Measurements from ENCODE around the gene TRERF1.

TRERF1 gene

DNA sequence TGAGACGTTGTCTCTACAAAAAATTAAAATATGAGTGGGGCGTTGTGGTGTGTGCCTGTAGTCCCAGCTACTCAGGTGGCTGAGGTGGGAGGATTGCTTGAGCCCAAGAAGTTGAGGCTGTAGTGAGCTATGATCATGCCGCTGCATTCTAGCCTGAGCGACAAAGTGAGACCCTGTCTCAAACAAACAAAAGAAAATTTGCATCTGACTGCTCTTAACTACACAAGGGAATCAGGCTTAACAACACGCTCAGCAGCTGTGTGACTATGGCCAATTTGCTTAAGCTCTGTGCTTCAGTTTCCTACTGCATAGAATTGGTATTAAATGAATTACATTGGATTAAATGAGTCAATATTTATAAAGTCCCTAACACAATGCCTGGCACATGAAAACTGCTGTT is 209.8 kb downstream of the TRERF1 start:
- in situ Hi-C loops (cut with HindIII; ENCODE audit: low sequenced_read_pairs): no loop called here
- no peak for DNase-seq (ENCODE audit: low read depth)
- TF ChIP-seq, protein P1, sequence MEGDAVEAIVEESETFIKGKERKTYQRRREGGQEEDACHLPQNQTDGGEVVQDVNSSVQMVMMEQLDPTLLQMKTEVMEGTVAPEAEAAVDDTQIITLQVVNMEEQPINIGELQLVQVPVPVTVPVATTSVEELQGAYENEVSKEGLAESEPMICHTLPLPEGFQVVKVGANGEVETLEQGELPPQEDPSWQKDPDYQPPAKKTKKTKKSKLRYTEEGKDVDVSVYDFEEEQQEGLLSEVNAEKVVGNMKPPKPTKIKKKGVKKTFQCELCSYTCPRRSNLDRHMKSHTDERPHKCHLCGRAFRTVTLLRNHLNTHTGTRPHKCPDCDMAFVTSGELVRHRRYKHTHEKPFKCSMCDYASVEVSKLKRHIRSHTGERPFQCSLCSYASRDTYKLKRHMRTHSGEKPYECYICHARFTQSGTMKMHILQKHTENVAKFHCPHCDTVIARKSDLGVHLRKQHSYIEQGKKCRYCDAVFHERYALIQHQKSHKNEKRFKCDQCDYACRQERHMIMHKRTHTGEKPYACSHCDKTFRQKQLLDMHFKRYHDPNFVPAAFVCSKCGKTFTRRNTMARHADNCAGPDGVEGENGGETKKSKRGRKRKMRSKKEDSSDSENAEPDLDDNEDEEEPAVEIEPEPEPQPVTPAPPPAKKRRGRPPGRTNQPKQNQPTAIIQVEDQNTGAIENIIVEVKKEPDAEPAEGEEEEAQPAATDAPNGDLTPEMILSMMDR (IDR thresholded peaks at IDR 0.05; ENCODE audit: low read depth, low read length, missing control alignments): no peak
- no peak overlapping the region for H3K4me3 ChIP-seq (ENCODE audit: low read depth, low read length)

DNA sequence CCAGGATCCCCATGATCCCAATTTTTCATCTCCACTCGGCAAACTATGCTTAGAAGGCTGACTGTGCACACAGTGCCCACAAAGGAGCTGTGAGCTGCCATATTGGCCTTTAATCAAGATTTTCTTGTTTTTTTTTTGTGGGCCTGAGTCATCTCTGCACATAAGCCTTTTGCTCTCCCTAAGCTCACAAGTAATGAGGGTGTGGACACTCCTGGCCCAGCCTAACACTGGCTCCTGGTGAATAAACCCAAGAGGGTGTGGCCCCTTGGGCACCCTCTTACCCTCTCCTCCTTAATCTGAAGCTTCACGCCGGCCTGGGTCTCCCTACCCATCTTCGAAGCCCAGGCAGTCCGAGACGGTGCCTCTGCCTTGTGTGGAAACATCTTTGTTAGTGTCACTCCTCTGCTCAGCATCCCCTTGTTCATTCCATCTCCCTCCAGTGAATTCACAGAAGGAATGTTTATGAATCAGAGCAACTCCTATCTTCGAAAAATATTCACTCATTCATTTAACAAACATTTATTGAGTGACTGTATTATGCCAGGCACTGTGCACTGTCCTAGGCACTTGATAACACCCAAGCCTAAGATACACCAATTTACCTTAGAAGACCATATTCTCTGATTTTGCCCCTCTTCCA is 211.9 kb downstream of the TRERF1 start:
- in situ Hi-C loops (cut with HindIII; ENCODE audit: low sequenced_read_pairs): no loop called here
- H3K4me3 ChIP-seq (ENCODE audit: low read depth, low read length): no peak overlapping the region
- TF ChIP-seq, protein P1 (IDR thresholded peaks at IDR 0.05; ENCODE audit: low read depth, low read length, missing control alignments): no peak
- no peak for DNase-seq (ENCODE audit: low read depth)

GRCh38 chr6:42239333-42239732 is 212.4 kb downstream of the TRERF1 start:
- no peak for DNase-seq (ENCODE audit: low read depth)
- in situ Hi-C loops (cut with HindIII; ENCODE audit: low sequenced_read_pairs): no loop called here
- TF ChIP-seq, protein P1 (IDR thresholded peaks at IDR 0.05; ENCODE audit: low read depth, low read length, missing control alignments): no peak
- no peak overlapping the region for H3K4me3 ChIP-seq (ENCODE audit: low read depth, low read length)

DNA sequence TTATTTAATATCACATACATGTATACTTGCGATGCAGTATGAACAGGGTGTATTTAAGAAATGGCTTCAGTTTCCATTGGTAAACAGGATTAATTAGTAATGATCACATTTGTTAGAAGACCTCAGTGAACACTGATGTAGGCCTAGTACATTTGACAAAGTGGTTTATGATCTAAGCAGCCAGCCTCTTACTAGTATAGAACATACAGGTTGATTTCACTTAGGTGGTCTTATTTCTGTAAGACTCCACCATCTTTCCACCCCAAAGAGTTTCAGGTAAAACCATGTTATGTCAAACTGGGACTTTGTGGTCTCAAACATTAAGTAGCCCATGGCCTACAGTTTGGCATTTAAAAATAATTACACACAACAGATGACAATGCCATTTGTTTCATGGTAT is 213.9 kb downstream of the TRERF1 start:
- no peak overlapping the region for H3K4me3 ChIP-seq (ENCODE audit: low read depth, low read length)
- TF ChIP-seq, protein P1 (IDR thresholded peaks at IDR 0.05; ENCODE audit: low read depth, low read length, missing control alignments): no peak
- in situ Hi-C loops (cut with HindIII; ENCODE audit: low sequenced_read_pairs): no loop called here
- no peak for DNase-seq (ENCODE audit: low read depth)

DNA sequence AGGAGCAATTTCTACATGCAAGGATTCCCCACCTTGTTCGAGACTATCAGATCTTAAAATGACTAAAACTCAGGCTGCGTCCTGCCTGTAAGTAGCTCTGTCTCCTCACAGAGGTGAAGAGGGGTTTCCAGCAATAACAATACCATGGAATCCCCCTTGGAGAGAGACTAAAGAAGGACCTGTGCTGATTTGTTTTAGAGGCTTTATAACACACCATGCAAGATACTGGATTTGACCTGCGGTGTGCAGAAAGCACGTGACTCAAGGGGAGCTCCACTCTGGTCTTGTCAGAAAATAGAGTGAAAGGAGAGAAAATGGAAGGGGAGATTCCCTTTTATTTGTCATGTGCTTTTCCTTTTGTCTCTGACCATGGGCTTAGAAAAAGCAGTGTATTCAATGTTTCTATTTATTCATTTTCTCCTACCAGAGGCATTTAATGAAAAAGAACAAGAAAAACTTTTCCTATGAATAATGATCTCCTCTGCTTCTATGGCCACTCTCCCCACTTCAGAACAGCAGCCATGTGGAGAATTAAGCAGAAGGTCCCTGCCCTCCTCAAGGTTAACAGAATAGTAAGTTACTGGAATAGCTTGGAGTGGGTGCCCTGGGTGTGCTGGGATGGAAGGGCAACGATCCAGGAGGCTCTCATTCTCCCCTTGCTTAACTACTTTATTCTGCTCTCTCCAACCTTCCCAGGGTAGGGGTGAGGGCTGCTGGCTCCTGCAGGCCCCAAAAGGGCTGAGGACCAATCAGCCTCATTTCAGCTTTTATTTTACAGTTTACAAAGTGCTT is 214.8 kb downstream of the TRERF1 start:
- DNase-seq (ENCODE audit: low read depth): no peak
- in situ Hi-C loops (cut with HindIII; ENCODE audit: low sequenced_read_pairs): no loop called here
- no peak overlapping the region for H3K4me3 ChIP-seq (ENCODE audit: low read depth, low read length)
- TF ChIP-seq, protein P1 (IDR thresholded peaks at IDR 0.05; ENCODE audit: low read depth, low read length, missing control alignments): no peak

DNA sequence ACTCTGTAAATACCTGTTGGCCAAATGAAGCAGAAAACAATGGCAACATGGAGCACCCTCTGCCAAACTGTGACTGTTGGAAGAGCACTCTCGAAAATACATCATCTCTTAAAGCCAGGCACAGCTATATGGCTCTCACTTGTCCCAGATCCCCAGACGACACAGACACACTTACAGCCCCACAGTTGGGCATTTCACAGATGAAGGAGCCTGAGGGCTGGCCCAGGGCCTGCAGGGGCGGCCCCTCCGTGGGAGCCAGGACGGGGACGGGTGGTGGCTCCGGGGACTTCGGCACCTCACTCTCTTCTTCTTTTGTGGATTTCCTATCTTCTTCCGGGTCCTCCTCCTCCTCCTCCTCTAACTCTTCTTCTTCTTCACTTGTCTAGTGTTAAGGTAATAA is 215.7 kb downstream of the TRERF1 start:
- in situ Hi-C loops (cut with HindIII; ENCODE audit: low sequenced_read_pairs): no loop called here
- TF ChIP-seq, protein P1 (IDR thresholded peaks at IDR 0.05; ENCODE audit: low read depth, low read length, missing control alignments): no peak
- no peak overlapping the region for H3K4me3 ChIP-seq (ENCODE audit: low read depth, low read length)
- no peak for DNase-seq (ENCODE audit: low read depth)
